Liver (tissue), 9 donors: ENCODE results near the gene ELF4. TPM values are rescaled to one million over a fixed set of nuclear protein-coding genes. Genes with fewer than 3 reads are reported as not detected.

Experiments used
- DNase-seq: peaks from one replicate; pipeline ENCODE4 v3.0.0-alpha.2; 2017; ENCODE audit warnings: low spot score
- H3K27ac ChIP-seq, 2 donors: one replicate each; pipeline ENCODE4 v1.7.0; 2013; ENCODE audit warnings: inconsistent platforms in 2 of 2, low read length in 2 of 2, control low read depth in 1 of 2, low read depth in 1 of 2, mild to moderate bottlenecking in 1 of 2
- H3K27me3 ChIP-seq, 4 donors: one replicate each; pipeline versions ENCODE4 v1.6.1 to v1.7.0; 2013; ENCODE audit warnings: low read length in 3 of 4, inconsistent platforms in 1 of 4, mild to moderate bottlenecking in 1 of 4, moderate library complexity in 1 of 4; ENCODE audit not compliant: control insufficient read depth in 4 of 4, insufficient read depth in 4 of 4
- H3K36me3 ChIP-seq, 4 donors: one replicate each; pipeline versions ENCODE4 v1.6.1 to v1.7.0; 2013; ENCODE audit warnings: low read length in 3 of 4, mild to moderate bottlenecking in 3 of 4, low read depth in 1 of 4, moderate library complexity in 1 of 4; ENCODE audit not compliant: control insufficient read depth in 4 of 4, insufficient read depth in 3 of 4
- H3K4me1 ChIP-seq, 4 donors: one replicate each; pipeline versions ENCODE4 v1.6.1 to v1.7.0; 2013; ENCODE audit warnings: low read length in 3 of 4, mild to moderate bottlenecking in 3 of 4, moderate library complexity in 1 of 4; ENCODE audit not compliant: control insufficient read depth in 4 of 4, insufficient read depth in 4 of 4
- H3K4me3 ChIP-seq, 3 donors: one replicate each; pipeline versions ENCODE4 v1.6.1 to v1.7.0; 2013; ENCODE audit warnings: low read length in 3 of 3, control low read depth in 1 of 3, low read depth in 1 of 3, mild to moderate bottlenecking in 1 of 3
- H3K9ac ChIP-seq, 2 donors: one replicate each; pipeline ENCODE4 v1.7.0; 2013; ENCODE audit warnings: low read length in 2 of 2, mild to moderate bottlenecking in 2 of 2, moderate library complexity in 2 of 2, control low read depth in 1 of 2, low read depth in 1 of 2
- H3K9me3 ChIP-seq, 4 donors: one replicate each; pipeline versions ENCODE4 v1.6.1 to v1.7.0; 2013; ENCODE audit warnings: low read length in 3 of 4; ENCODE audit not compliant: control insufficient read depth in 4 of 4
- EGR1 ChIP-seq, 2 donors: IDR thresholded peaks; 2 replicates each; pipeline ENCODE4 v1.6.1; 2016 to 2018; ENCODE audit warnings: antibody characterized with exemption in 2 of 2, low read depth in 2 of 2
- FOXA1 ChIP-seq: IDR thresholded peaks from 2 replicates; pipeline ENCODE4 v1.6.1; 2016; ENCODE audit warnings: antibody characterized with exemption
- FOXA2 ChIP-seq: IDR thresholded peaks from 2 replicates; pipeline ENCODE4 v1.6.1; 2016; ENCODE audit warnings: antibody characterized with exemption
- GABPA ChIP-seq, 2 donors: IDR thresholded peaks in 1 of 2; conservative IDR thresholded peaks in 1 of 2; 2 replicates each; pipeline ENCODE4 v1.6.1; 2016; ENCODE audit warnings: antibody characterized with exemption in 2 of 2, mild to moderate bottlenecking in 1 of 2, moderate library complexity in 1 of 2
- HNF4A ChIP-seq, 2 donors: conservative IDR thresholded peaks; 2 replicates each; pipeline ENCODE4 v1.6.1; 2016; ENCODE audit warnings: antibody characterized with exemption in 2 of 2, mild to moderate bottlenecking in 2 of 2
- HNF4G ChIP-seq: IDR thresholded peaks from 2 replicates; pipeline ENCODE4 v1.6.1; 2016; ENCODE audit warnings: antibody characterized with exemption
- JUND ChIP-seq, 2 donors: IDR thresholded peaks; 2 replicates each; pipeline ENCODE4 v1.6.1; 2016; ENCODE audit warnings: antibody characterized with exemption in 2 of 2
- NR2F2 ChIP-seq: IDR thresholded peaks from 2 replicates; pipeline ENCODE4 v1.6.1; 2016; ENCODE audit warnings: antibody characterized with exemption
- RAD21 ChIP-seq, 2 donors: IDR thresholded peaks; 2 replicates each; pipeline ENCODE4 v1.6.1; 2016; ENCODE audit warnings: antibody characterized with exemption in 2 of 2, mild to moderate bottlenecking in 2 of 2
- REST ChIP-seq: IDR thresholded peaks from 2 replicates; pipeline ENCODE4 v1.6.1; 2016; ENCODE audit warnings: antibody characterized with exemption, mild to moderate bottlenecking
- RXRA ChIP-seq, 2 donors: IDR thresholded peaks; 2 replicates each; pipeline ENCODE4 v1.6.1; 2017 to 2018; ENCODE audit warnings: antibody characterized with exemption in 2 of 2, mild to moderate bottlenecking in 1 of 2
- SP1 ChIP-seq: IDR thresholded peaks from 2 replicates; pipeline ENCODE4 v1.6.1; 2018; ENCODE audit warnings: antibody characterized with exemption, mild to moderate bottlenecking
- TAF1 ChIP-seq: conservative IDR thresholded peaks from 2 replicates; pipeline ENCODE4 v1.6.1; 2016; ENCODE audit warnings: antibody characterized with exemption, mild to moderate bottlenecking
- YY1 ChIP-seq: IDR thresholded peaks from 2 replicates; pipeline ENCODE4 v1.6.1; 2016; ENCODE audit warnings: antibody characterized with exemption, mild to moderate bottlenecking
- WGBS: extraction: QIAGEN DNeasy Blood & Tissue Kit; methylation state at CpG from one replicate; pipeline ENCODE4 v1.1.7; 2013; 5-methylcytosine and 5-hydroxymethylcytosine counted together
- polyA plus RNA-seq, 2 donors: library from polyadenylated mRNA; stranded (reverse) in 1 of 2; unstranded in 1 of 2; fragments of 200-250 nt in 1 of 2; fragments of >200 nt in 1 of 2; fragmentation: Nextera tagmentation in 1 of 2; extraction: Ambion mirVana in 1 of 2; gene quantifications; one replicate each; pipeline versions ENCODE4 v1.2.1 to v1.2.3, GENCODE V29; 2013 to 2015
- total RNA-seq, 2 donors: library from RNA; depleted of rRNA; stranded (reverse); fragments of >200 nt; gene quantifications; one replicate each; pipeline ENCODE4 v1.2.3, GENCODE V29; 2014
- TF ChIP-seq, protein P1 (sequence below): IDR thresholded peaks from 2 replicates; pipeline ENCODE4 v1.6.1; 2016; ENCODE audit warnings: antibody characterized with exemption
- TF ChIP-seq, protein P2 (sequence below): IDR thresholded peaks from 2 replicates; pipeline ENCODE4 v1.6.1; 2016; ENCODE audit warnings: antibody characterized with exemption
- TF ChIP-seq, protein P3 (sequence below): IDR thresholded peaks from 2 replicates; pipeline ENCODE4 v1.6.1; 2016; ENCODE audit warnings: antibody characterized with exemption
- TF ChIP-seq, protein P4 (sequence below): fragments of 150-350 bp; IDR thresholded peaks from 2 replicates; pipeline ENCODE4 v1.5.1; 2017; ENCODE audit warnings: improper control_type of control experiment, low read depth, low read length; ENCODE audit not compliant: missing input control
- donor health status: healthy.
- donor health status: healthy.
- donor health status: healthy.
- donor health status: healthy.
- donor health status: healthy.

The ELF4 gene
- total and polyA plus RNA-seq, 4 donors, result 0.35 to 4.7 (median 1.5) TPM

- H3K27me3 ChIP-seq, result no peaks in the 10 kb centered on the region
- WGBS, result over 99% methylated on average over 5 of the region's 5 CpGs
- H3K36me3 ChIP-seq, result peaks cover 4 to 39% (median 19%) of the 10 kb centered on the region in 4 donors
- H3K9me3 ChIP-seq, result peaks cover 0 to 4% (median 0%) of the 10 kb centered on the region in 4 donors
- no peak overlapping the region for H3K27ac ChIP-seq
- TF ChIP-seq, protein P1, sequence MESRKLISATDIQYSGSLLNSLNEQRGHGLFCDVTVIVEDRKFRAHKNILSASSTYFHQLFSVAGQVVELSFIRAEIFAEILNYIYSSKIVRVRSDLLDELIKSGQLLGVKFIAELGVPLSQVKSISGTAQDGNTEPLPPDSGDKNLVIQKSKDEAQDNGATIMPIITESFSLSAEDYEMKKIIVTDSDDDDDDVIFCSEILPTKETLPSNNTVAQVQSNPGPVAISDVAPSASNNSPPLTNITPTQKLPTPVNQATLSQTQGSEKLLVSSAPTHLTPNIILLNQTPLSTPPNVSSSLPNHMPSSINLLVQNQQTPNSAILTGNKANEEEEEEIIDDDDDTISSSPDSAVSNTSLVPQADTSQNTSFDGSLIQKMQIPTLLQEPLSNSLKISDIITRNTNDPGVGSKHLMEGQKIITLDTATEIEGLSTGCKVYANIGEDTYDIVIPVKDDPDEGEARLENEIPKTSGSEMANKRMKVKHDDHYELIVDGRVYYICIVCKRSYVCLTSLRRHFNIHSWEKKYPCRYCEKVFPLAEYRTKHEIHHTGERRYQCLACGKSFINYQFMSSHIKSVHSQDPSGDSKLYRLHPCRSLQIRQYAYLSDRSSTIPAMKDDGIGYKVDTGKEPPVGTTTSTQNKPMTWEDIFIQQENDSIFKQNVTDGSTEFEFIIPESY, result no peak
- no peak for TF ChIP-seq GABPA (IDR thresholded peaks at IDR 0.05 in 1 of 2, conservative IDR thresholded peaks at IDR 0.05 in 1 of 2)
- no peak for TF ChIP-seq REST
- TF ChIP-seq TAF1, result no peak
- TF ChIP-seq, protein P2, sequence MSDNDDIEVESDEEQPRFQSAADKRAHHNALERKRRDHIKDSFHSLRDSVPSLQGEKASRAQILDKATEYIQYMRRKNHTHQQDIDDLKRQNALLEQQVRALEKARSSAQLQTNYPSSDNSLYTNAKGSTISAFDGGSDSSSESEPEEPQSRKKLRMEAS, result no peak
- TF ChIP-seq EGR1 (IDR thresholded peaks at IDR 0.05; ENCODE audit: low read depth in 2 of 2), result no peak
- TF ChIP-seq RXRA (IDR thresholded peaks at IDR 0.05), result no peak
- TF ChIP-seq, protein P3, sequence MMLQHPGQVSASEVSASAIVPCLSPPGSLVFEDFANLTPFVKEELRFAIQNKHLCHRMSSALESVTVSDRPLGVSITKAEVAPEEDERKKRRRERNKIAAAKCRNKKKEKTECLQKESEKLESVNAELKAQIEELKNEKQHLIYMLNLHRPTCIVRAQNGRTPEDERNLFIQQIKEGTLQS, result no peak
- TF ChIP-seq, protein P4, sequence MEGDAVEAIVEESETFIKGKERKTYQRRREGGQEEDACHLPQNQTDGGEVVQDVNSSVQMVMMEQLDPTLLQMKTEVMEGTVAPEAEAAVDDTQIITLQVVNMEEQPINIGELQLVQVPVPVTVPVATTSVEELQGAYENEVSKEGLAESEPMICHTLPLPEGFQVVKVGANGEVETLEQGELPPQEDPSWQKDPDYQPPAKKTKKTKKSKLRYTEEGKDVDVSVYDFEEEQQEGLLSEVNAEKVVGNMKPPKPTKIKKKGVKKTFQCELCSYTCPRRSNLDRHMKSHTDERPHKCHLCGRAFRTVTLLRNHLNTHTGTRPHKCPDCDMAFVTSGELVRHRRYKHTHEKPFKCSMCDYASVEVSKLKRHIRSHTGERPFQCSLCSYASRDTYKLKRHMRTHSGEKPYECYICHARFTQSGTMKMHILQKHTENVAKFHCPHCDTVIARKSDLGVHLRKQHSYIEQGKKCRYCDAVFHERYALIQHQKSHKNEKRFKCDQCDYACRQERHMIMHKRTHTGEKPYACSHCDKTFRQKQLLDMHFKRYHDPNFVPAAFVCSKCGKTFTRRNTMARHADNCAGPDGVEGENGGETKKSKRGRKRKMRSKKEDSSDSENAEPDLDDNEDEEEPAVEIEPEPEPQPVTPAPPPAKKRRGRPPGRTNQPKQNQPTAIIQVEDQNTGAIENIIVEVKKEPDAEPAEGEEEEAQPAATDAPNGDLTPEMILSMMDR, result no peak
- no peak for TF ChIP-seq FOXA2
- TF ChIP-seq HNF4G, result no peak
- TF ChIP-seq HNF4A (conservative IDR thresholded peaks at IDR 0.05), result no peak
- no peak for TF ChIP-seq FOXA1
- no peak overlapping the region for H3K9ac ChIP-seq
- H3K4me3 ChIP-seq, result no peak overlapping the region
- DNase-seq, result no peak
- H3K4me1 ChIP-seq, result no peaks in the 10 kb centered on the region
Measured at GRCh38 chrX:130047416-130047815, 62.9 kb downstream of the ELF4 start.

DNA sequence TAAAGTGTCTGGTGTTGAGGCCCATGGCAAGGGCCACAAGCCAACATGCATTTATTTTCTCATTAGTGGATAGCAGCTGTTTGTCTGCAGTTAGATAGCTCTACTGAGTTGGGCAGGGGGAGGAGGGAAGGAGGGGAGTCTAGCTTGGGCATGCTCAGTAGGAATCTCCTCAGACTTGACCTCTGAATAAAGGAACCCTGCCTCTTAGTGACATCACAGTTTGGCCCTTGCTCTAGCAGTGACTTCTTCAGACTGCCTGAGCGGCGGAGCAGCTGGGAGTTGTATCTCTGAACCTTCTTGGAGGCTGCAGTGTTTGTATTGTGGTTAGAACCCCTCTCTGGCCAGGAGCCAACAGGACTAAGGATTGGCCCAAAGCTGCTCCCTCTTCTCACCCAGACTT, 70.5 kb downstream of the ELF4 start:
- TF ChIP-seq TAF1 (no peak), REST (no peak), FOXA1 (no peak), JUND (IDR thresholded peaks at IDR 0.05) (no peak), HNF4G (no peak), EGR1 (IDR thresholded peaks at IDR 0.05; ENCODE audit: low read depth in 2 of 2) (no peak), NR2F2 (no peak), RAD21 (IDR thresholded peaks at IDR 0.05) (no peak), HNF4A (conservative IDR thresholded peaks at IDR 0.05) (no peak), SP1 (no peak), YY1 (no peak)
- TF ChIP-seq, protein P4, result no peak
- TF ChIP-seq, protein P2, result no peak
- Histone ChIP-seq H3K4me1 (no peaks in the 10 kb centered on the region), H3K36me3 (peaks cover 6 to 30% (median 16%) of the 10 kb centered on the region in 4 donors), H3K27ac (no peak overlapping the region), H3K9me3 (no peaks in the 10 kb centered on the region), H3K4me3 (no peak overlapping the region), H3K9ac (no peak overlapping the region), H3K27me3 (no peaks in the 10 kb centered on the region)
- no peak for DNase-seq
- 93% methylated on average over 2 of the region's 2 CpGs for WGBS
